DMS 273 treated with DMSO at 0.1 percent for 48 hours (cell line): Measurements from ENCODE around the gene COL4A6.

ENCODE experiments used
- DNase-seq: peaks from one replicate; lab custom pipeline; 2025; lab: John Stamatoyannopoulos, UW

Gene COL4A6

GRCh38 chrX:108331126-108331909, 106.9 kb downstream of the COL4A6 start:
- no peak for DNase-seq

GRCh38 chrX:108323751-108324150, 114.5 kb downstream of the COL4A6 start:
- DNase-seq, result no peak

GRCh38 chrX:108322234-108322633, 116.0 kb downstream of the COL4A6 start:
- no peak for DNase-seq

GRCh38 chrX:108316456-108316855, 121.8 kb downstream of the COL4A6 start:
- DNase-seq, result no peak

GRCh38 chrX:108313669-108314068, 124.6 kb downstream of the COL4A6 start:
- DNase-seq, result no peak

- peak; percentile 16 for DNase-seq
Measured at GRCh38 chrX:108312957-108313356, 125.3 kb downstream of the COL4A6 start.

GRCh38 chrX:108312011-108312410, 126.2 kb downstream of the COL4A6 start:
- no peak for DNase-seq

DNA sequence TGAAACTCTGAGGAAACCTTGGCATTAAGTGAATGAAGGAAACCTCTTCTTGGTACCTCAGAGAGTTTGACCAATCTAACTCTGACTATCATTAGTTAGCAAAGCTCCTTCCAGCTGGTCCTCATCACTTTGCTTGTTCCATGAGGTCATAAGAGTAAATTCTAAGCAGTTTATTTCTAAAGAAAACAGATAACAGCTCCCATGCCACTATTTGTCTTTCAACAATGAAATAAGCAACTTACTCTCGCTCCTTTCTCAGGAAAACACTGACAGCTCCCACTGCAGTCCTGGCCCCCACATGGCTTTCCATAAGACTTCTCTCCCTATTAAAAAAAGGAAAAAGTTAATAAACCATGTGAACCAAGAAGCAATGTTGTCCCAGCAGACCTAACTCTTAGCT, 127.7 kb downstream of the COL4A6 start:
- no peak for DNase-seq

GRCh38 chrX:108309144-108309543, 129.1 kb downstream of the COL4A6 start:
- no peak for DNase-seq

DNA sequence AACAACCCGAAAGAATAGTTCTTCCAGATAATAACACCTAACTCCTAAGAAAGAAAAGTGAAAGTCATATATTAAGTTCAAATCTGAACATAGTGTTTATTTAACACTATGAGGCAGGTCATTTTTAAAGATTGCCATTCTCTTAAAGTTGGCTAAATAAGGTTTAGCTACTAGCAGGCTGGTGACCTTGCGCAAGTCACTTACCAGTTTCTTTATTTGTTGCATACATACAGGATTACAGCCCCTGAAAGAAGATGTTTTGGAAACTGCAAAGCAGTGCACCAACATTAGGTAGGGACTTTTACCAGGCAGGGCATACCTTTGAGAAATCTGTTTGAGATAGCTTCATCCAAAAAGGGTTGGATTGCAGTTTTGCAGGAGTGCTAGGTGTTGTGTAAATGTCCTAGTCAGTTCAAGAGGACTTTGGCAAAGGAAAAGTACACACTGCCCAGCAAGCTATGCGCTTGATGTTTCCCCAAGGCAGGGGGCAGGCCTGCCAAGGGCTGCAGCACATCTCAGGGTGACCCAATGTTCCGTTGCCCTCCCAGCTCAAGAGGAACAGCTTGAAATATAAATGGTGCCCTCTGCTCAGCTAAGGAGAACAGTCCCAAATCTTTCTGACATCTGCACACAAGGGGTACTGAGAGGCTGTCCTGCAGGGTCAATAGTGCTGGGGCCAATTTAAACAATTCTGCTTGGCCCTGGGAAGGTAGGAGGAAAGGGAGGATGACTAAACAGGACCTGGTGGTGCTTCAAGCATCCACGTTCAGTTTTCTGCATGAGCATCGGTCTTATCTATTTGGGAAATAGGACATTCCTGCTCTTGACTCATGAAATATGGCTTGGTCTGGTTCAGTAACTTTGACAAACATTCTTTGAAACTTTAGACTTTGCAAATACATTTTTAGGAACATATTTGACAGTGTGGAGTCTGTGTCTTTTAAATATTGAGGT, 130.8 kb downstream of the COL4A6 start:
- DNase-seq, result no peak

- DNase-seq, result no peak
Measured at GRCh38 chrX:108306086-108306485, 132.1 kb downstream of the COL4A6 start.

- no peak for DNase-seq
Measured at GRCh38 chrX:108304757-108305156, 133.5 kb downstream of the COL4A6 start.

DNA sequence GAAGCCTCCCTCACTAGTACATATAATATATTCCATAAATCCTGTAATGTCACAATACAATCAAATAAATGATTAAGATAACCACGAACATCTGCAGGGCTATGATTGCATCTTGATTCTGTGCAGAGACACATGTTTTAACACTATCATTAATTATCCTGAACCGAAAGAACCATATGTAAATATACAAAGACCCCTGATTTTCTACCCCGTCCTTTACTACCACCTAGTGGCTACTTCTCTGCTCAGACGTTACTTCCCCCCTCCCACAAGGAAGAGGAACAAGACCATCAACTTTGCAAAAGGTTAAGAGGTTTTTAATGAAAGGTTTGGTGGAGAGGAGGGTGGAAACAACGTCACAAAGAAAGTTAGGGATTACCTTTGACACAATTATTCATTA, 134.0 kb downstream of the COL4A6 start:
- peak; percentile 25 for DNase-seq

DNA sequence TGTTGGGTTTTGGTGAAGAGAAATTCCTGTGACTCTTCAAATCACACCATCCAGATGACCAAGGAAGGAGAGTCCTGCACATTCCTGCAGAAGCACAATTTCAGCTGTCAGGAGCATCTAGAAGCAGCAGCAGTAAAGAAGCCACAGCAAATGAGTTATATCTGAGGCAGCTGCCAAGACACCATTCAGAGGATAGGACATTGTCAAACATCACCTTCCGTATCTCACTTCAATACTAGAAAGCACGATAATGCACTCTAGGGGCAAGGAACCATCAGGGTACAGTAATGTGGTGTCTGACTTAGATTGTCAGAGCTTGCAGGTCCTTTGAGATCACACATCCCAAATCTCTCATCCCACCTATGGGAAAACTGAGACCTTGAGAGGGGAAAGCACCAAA, 134.5 kb downstream of the COL4A6 start:
- no peak for DNase-seq

- no peak for DNase-seq
Measured at GRCh38 chrX:108299704-108300103, 138.5 kb downstream of the COL4A6 start.

DNA sequence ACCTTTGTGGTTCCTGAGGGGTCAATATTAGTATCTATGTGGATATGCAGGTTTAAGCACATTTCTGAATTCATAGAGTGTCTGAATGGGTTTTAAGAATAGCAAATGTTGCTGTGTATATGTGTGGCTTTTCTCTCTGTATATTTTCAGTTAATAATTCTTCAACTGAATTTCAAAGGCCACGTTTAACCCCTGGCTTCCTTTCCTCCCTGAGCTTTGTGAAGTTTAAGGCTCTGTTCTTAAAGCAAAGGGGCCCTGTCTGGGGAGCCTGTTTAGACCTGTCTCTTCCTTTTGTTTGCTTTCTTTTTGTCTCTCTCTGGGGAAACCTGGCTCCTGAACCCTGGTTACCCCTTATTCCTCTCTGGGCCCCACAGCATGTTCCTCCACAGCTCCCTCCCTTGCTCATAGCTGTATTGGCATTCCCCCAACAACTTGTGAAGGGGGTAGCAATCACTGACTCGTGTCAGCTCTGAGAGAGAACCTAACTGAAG, 139.1 kb downstream of the COL4A6 start:
- no peak for DNase-seq

- DNase-seq, result no peak
Measured at GRCh38 chrX:108298165-108298602, 140.0 kb downstream of the COL4A6 start.

DNA sequence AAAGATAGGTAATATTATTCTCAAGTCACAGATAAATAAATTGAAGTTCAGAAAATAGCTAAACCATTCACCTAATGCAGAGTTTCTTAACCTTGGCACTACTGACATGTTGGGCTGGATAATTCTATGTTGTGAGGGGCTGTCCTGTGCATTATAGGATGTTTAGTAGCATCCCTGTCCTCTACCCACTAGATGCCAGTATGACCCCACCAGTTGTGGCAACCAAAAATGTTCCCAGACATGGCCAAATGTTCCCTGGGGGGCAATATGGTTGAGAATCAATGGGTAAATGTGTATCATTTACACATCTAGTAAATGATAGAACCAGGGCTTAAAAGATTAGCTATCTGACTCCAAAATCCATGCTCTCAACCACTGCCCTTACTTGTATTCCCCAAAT, 140.9 kb downstream of the COL4A6 start:
- no peak for DNase-seq

DNA sequence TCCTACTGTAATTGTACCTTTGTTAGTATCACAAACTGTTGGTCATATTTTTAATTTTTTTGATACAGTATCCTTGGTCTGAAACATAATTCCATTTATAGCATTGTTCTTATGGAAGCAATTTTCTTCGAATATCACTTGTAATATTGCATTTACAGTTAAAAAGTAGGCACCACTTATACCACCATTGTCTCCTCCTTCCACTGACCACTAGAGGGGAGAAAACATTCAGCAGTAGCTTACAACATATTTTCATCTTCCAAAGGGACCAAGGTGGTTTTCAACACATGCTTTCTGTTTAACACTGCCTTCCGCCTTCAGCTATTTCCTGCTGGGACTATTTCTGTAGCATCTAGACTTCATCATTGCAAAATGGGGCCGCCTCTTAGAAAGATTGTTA, 146.2 kb downstream of the COL4A6 start:
- no peak for DNase-seq

DNA sequence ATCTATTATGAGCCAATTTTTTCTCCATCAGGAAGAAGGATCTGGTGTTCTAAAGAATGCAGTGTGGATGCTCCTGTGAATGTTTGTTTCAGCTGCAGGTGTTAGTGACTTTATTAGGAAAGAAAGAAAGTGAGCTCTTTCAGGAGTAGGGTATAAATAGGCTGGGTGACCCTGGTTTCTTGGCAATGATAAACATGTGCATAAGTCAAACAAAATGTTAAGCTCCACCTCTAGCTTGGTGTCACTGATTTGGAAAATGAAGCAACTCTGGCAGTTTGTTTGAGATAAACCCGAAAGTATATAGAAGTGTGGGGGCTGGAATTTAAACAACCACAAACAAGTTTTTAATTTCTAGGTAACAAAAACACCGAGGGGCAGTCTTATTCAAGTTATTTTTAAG, 152.3 kb downstream of the COL4A6 start:
- DNase-seq, result no peak

DNA sequence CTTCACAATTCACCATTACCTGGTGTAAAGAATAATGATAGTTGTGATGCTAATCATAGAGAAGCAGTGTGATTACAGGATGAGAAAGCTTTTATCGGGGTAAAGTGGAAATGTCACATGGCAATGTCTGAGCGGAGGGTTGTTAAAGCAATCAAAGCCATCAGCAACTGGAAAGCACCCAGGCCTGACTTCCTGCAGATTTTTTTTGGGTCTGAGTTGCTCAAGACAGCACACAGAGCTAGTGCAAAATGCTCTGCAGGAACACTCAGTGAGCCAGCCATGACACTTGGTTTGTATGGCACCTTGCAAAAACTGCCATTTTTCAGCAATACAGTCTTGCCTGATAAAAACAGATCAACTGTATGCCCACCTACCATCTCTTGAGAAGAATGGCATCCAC, 152.9 kb downstream of the COL4A6 start:
- no peak for DNase-seq

GRCh38 chrX:108275732-108276131, 162.5 kb downstream of the COL4A6 start:
- no peak for DNase-seq

DNA sequence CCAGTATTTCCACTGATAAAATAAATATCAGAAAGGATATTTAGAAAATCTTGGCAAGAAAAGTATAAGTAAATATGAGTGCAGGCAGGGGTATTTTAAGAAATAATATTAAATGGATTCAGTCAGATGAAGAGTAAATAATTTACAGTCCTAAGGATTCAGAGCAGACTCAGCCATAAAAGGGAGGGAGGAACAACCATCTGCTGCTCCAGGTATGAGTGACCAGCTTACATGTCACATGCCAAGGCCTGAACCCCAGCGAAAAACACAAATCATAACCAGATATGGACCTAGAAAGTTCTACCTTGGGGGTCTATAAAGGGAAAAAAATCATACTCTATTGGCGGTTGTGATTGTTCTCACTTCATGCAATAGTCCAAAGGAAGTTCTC, 166.8 kb downstream of the COL4A6 start:
- DNase-seq, result no peak
